ENCODE results near the gene HSBP1.

Gene HSBP1

GRCh38 chr16:83807710-83808572 is at the start of gene HSBP1:
HSBP1 (plus strand) TSS chr16:83807978; CDS start chr16:83808077, 99 bp downstream.
- no peak for TF ChIP-seq CTCF (IDR thresholded peaks at IDR 0.05)
- TF ChIP-seq ZFX (IDR thresholded peaks at IDR 0.05; ENCODE audit: borderline replicate concordance): no peak
- H3K27ac ChIP-seq: peak within 1 kb of the TSS; percentile 49

- no peak overlapping the region for H3K27ac ChIP-seq
- TF ChIP-seq CTCF (IDR thresholded peaks at IDR 0.05) (no peak), ZFX (IDR thresholded peaks at IDR 0.05; ENCODE audit: borderline replicate concordance) (no peak)
These were observed 45.4 kb upstream of the HSBP1 start for GRCh38 chr16:83762141-83762991.

- TF ChIP-seq CTCF (IDR thresholded peaks at IDR 0.05): no peak
These were observed 44.8 kb upstream of the HSBP1 start for GRCh38 chr16:83762992-83763358.

GRCh38 chr16:83768986-83769385 is 38.8 kb upstream of the HSBP1 start:
- no peak for TF ChIP-seq ZFX (IDR thresholded peaks at IDR 0.05; ENCODE audit: borderline replicate concordance)
- TF ChIP-seq CTCF (IDR thresholded peaks at IDR 0.05): no peak
- H3K27ac ChIP-seq: no peak overlapping the region

More at GRCh38 chr16:83762992-83763358, 44.8 kb upstream of the HSBP1 start:
- H3K27ac ChIP-seq: no peak overlapping the region

GRCh38 chr16:83769397-83770008 is 38.3 kb upstream of the HSBP1 start:
- no peak for TF ChIP-seq CTCF (IDR thresholded peaks at IDR 0.05)
- no peak for TF ChIP-seq ZFX (IDR thresholded peaks at IDR 0.05; ENCODE audit: borderline replicate concordance)
- no peak overlapping the region for H3K27ac ChIP-seq

- TF ChIP-seq ZFX (IDR thresholded peaks at IDR 0.05; ENCODE audit: borderline replicate concordance): no peak
- H3K27ac ChIP-seq: no peak overlapping the region
These were observed 36.4 kb upstream of the HSBP1 start for GRCh38 chr16:83771306-83771942.

GRCh38 chr16:83772806-83773205 is 35.0 kb upstream of the HSBP1 start:
- no peak overlapping the region for H3K27ac ChIP-seq
- TF ChIP-seq ZFX (IDR thresholded peaks at IDR 0.05; ENCODE audit: borderline replicate concordance): no peak
- TF ChIP-seq CTCF (IDR thresholded peaks at IDR 0.05): no peak
